D721Med (cell line): Measurements from ENCODE around the gene PON3.

Experiments used
- DNase-seq: peaks from one replicate; pipeline ENCODE4 v3.0.0; 2011; ENCODE audit warnings: low spot score; ENCODE audit not compliant: insufficient read length
- FAIRE-seq: peaks from 2 replicates; lab custom pipeline; 2011; peaks lifted over from hg19 to GRCh38; lab: Jason Lieb, UNC
- CTCF ChIP-seq: IDR thresholded peaks from 2 replicates; pipeline ENCODE4 v1.5.1; 2012; ENCODE audit warnings: mild to moderate bottlenecking, control low read depth; ENCODE audit not compliant: insufficient read depth; ENCODE audit errors: missing control alignments

Gene PON3

GRCh38 chr7:95327356-95327755, 68.8 kb downstream of the PON3 start:
- no peak for DNase-seq
- TF ChIP-seq CTCF, result peak; percentile 7
- peak; percentile 21 for FAIRE-seq

- TF ChIP-seq CTCF, result no peak
- DNase-seq (no peak), FAIRE-seq (no peak)
Observed at GRCh38 chr7:95324431-95324830, 71.7 kb downstream of the PON3 start, which contains the start of gene PON1. TSS of gene PON1 (minus strand) at chr7:95324532. CDS start at chr7:95324475, 57 bp downstream.

- TF ChIP-seq CTCF, result no peak
- DNase-seq (no peak), FAIRE-seq (no peak)
Observed at GRCh38 chr7:95323410-95324129, 72.6 kb downstream of the PON3 start.

GRCh38 chr7:95322854-95323253, 73.3 kb downstream of the PON3 start:
- FAIRE-seq (no peak), DNase-seq (no peak)

GRCh38 chr7:95322396-95322795, 73.8 kb downstream of the PON3 start:
- no peak for DNase-seq
- no peak for TF ChIP-seq CTCF
- FAIRE-seq, result no peak

More at GRCh38 chr7:95322854-95323253, 73.3 kb downstream of the PON3 start:
- no peak for TF ChIP-seq CTCF

- no peak for DNase-seq
- no peak for FAIRE-seq
- no peak for TF ChIP-seq CTCF
Observed at GRCh38 chr7:95321720-95322119, 74.5 kb downstream of the PON3 start.

GRCh38 chr7:95320651-95321050, 75.5 kb downstream of the PON3 start:
- no peak for DNase-seq
- no peak for FAIRE-seq
- TF ChIP-seq CTCF, result no peak
